HepG2 (cell line): ENCODE results near the gene ZC3H8. TPM values are rescaled to one million over a fixed set of nuclear protein-coding genes. Genes with fewer than 3 reads are reported as not detected.
A peak's percentile ranks its signal among the peaks of the same experiment; 100 is the strongest.

Experiments used
- ATAC-seq: fragments of 200-7000 bp; cut with Tn5 transposase; 3 replicates; pipeline ENCODE4 v1.9.1; 2020; ENCODE audit warnings: mild to moderate bottlenecking, moderate library complexity
- BruUV-seq: library from RNA; stranded (reverse); fragments of 400-500 nt; replicated peaks from 2 replicates; lab custom pipeline; 2021; lab: Mats Ljungman, UMichigan
- CTCF ChIA-PET: fragments of 300-600 bp; formaldehyde crosslinking; extraction: SDS; loops from one replicate; lab custom pipeline; 2021; ENCODE audit warnings: low total read pairs, inconsistent platforms, low intra/inter-chr PET ratio; lab: Yijun Ruan, JAX
- POLR2A ChIA-PET: fragments of 350-600 bp; sonication (Branson Sonifier 250); formaldehyde crosslinking; loops from one replicate; lab custom pipeline; 2020; ENCODE audit warnings: antibody characterized with exemption, inconsistent platforms; lab: Yijun Ruan, JAX
- DNase-seq: peaks from one replicate; pipeline ENCODE4 v3.0.0-alpha.2; 2015; ENCODE audit warnings: low spot score
- FAIRE-seq: peaks from 3 replicates; lab custom pipeline; 2011; peaks lifted over from hg19 to GRCh38; lab: Jason Lieb, UNC
- H2AFZ ChIP-seq: one replicate; pipeline ENCODE4 v1.6.1; 2011; ENCODE audit warnings: low read length, inconsistent platforms
- H3K27ac ChIP-seq: fragments of 300-600 bp; 3 replicates; pipeline ENCODE4 v1.8.0; 2011; ENCODE audit warnings: mixed run types, mild to moderate bottlenecking, mixed read lengths, low read length, inconsistent platforms; ENCODE audit not compliant: insufficient read depth; ENCODE audit errors: extremely low read length
- H3K27me3 ChIP-seq, 2 experiments: fragments of 200-600 bp in 1 of 2; 2 replicates in 1 of 2; 3 replicates in 1 of 2; pipeline versions ENCODE4 v1.6.0 to v1.8.0; 2011; ENCODE audit warnings: low read length in 2 of 2, mild to moderate bottlenecking in 2 of 2, moderate library complexity in 2 of 2, inconsistent platforms in 1 of 2; ENCODE audit not compliant: insufficient read depth in 2 of 2, control insufficient read depth in 1 of 2
- H3K36me3 ChIP-seq, 2 experiments: fragments of 200-600 bp in 1 of 2; replicated peaks in 1 of 2; 2 replicates in 1 of 2; 3 replicates in 1 of 2; pipeline versions ENCODE4 v1.5.1 to v1.8.0; 2011; ENCODE audit warnings: low read length in 2 of 2, inconsistent platforms in 1 of 2; ENCODE audit not compliant: insufficient read depth in 2 of 2, control insufficient read depth in 1 of 2
- H3K4me1 ChIP-seq: 2 replicates; pipeline ENCODE4 v1.5.1; 2012; ENCODE audit warnings: low read length, inconsistent platforms; ENCODE audit not compliant: insufficient read depth
- H3K4me2 ChIP-seq: 2 replicates; pipeline ENCODE4 v1.6.0; 2011; ENCODE audit warnings: low read depth, low read length, inconsistent platforms
- H3K4me3 ChIP-seq, 3 experiments: fragments of 200-600 bp in 1 of 3; sonication (generic), shearing (Covaris generic) in 1 of 3; replicated peaks in 1 of 3; 2 replicates each; pipeline ENCODE4 v1.5.1; 2011 to 2016; ENCODE audit warnings: low read length in 3 of 3, inconsistent platforms in 2 of 3, low read depth in 2 of 3, mild to moderate bottlenecking in 2 of 3, control low read depth in 1 of 3, mixed read lengths in 1 of 3; ENCODE audit not compliant: insufficient read depth in 1 of 3
- H3K79me2 ChIP-seq: one replicate; pipeline ENCODE4 v1.6.1; 2011; ENCODE audit warnings: low read length, inconsistent platforms; ENCODE audit not compliant: insufficient read depth
- H3K9ac ChIP-seq: 2 replicates; pipeline ENCODE4 v1.6.0; 2011; ENCODE audit warnings: mild to moderate bottlenecking, low read depth, low read length, inconsistent platforms; ENCODE audit not compliant: insufficient read depth
- H3K9me3 ChIP-seq: 2 replicates; pipeline ENCODE4 v1.5.1; 2012; ENCODE audit warnings: mild to moderate bottlenecking, low read length
- H4K20me1 ChIP-seq: 2 replicates; pipeline ENCODE4 v1.6.0; 2011; ENCODE audit warnings: inconsistent platforms, mild to moderate bottlenecking, low read length, moderate library complexity; ENCODE audit not compliant: insufficient read depth
- CEBPB ChIP-seq: IDR thresholded peaks from 2 replicates; pipeline ENCODE4 v1.6.1; 2011; ENCODE audit warnings: low read depth, low read length, improper control_type of control experiment, borderline replicate concordance
- CEBPG ChIP-seq: IDR thresholded peaks from 2 replicates; pipeline ENCODE4 v1.6.1; 2016
- YY1 ChIP-seq: IDR thresholded peaks from 2 replicates; pipeline ENCODE4 v1.6.1; 2011; ENCODE audit warnings: low read length, low read depth, moderate library complexity, mild to moderate bottlenecking; ENCODE audit not compliant: insufficient read depth, insufficient replicate concordance
- ZNF607 ChIP-seq: sonication (generic); formaldehyde crosslinking; IDR thresholded peaks from 2 replicates; pipeline ENCODE4 v1.5.1; 2020; ENCODE audit warnings: missing genetic modification reagents, mild to moderate bottlenecking, borderline replicate concordance
- WGBS: methylation state at CpG from one replicate; pipeline ENCODE4 v1.1.6; 2017; ENCODE audit warnings: low lambda C conversion rate; 5-methylcytosine and 5-hydroxymethylcytosine counted together
- in situ Hi-C: cut with HindIII; loops from 2 replicates; pipeline ENCODE4 v1.10.0; 2017; ENCODE audit warnings: low pct_unique_long_range_greater_than_20kb; ENCODE audit not compliant: extremely low pct_ligation_motif_present
- intact Hi-C: fragments of 100-400 bp; cut with micrococcal nuclease; formaldehyde crosslinking; loops from one replicate; pipeline ENCODE4 v1.10.0; 2022; ENCODE audit not compliant: unreplicated experiment
- polyA plus RNA-seq, 8 experiments: library from polyadenylated mRNA; depleted of rRNA in 3 of 8; stranded (reverse) in 7 of 8; unstranded in 1 of 8; fragments of >200 nt; fragmentation: Illumina TruSeq in 4 of 8; extraction: Trizol in 4 of 8; gene quantifications; 2 replicates each; pipeline versions ENCODE4 v1.2.1 to v1.2.3, GENCODE V29; 2011 to 2016; ENCODE audit warnings: low read depth in 4 of 8, missing spikeins in 1 of 8, mixed read lengths in 1 of 8; ENCODE audit not compliant: insufficient read depth in 1 of 8
- total RNA-seq, 5 experiments: library from RNA; depleted of rRNA; stranded (reverse); fragments of >200 nt; fragmentation: Illumina TruSeq; extraction: Trizol; gene quantifications; 2 replicates each; pipeline ENCODE4 v1.2.3, GENCODE V29; 2016; ENCODE audit warnings: low read depth in 1 of 5
- TF ChIP-seq, protein P1 (sequence below): sonication (generic); formaldehyde crosslinking; IDR thresholded peaks from 2 replicates; pipeline ENCODE4 v1.5.1; 2020; ENCODE audit warnings: missing genetic modification reagents, mild to moderate bottlenecking, borderline replicate concordance
- TF ChIP-seq, protein P2 (sequence below): sonication (generic); formaldehyde crosslinking; conservative IDR thresholded peaks from 2 replicates; pipeline ENCODE4 v1.8.1; 2023; ENCODE audit warnings: missing genetic modification reagents

The ZC3H8 gene
- total and polyA plus RNA-seq, 2 of the 13 experiments (the other 11 are each of a cell fraction or from before 2014, with no cell fraction given) = 4.5 to 17.0 TPM

GRCh38 chr2:112195167-112195766, 59.6 kb downstream of the ZC3H8 start:
- FAIRE-seq (no peak), DNase-seq (peak; percentile 11), ATAC-seq (no peak)
- H3K27me3 ChIP-seq = no peaks in the 10 kb centered on the region; a peak in 1 of 5 replicates
- POLR2A ChIA-PET = no interaction called here
- H4K20me1 ChIP-seq = no peaks in the 10 kb centered on the region
- H3K27ac ChIP-seq = no peak overlapping the region
- CTCF ChIA-PET = no interaction called here
- intact Hi-C loops (no loop called here), in situ Hi-C loops (no loop called here)
- H3K9ac ChIP-seq = no peak overlapping the region
- no TSS peak for BruUV-seq
- no peaks in the 10 kb centered on the region for H3K9me3 ChIP-seq
- H3K79me2 ChIP-seq = no peaks in the 10 kb centered on the region
- H3K4me3 ChIP-seq = no peak overlapping the region
- H2AFZ ChIP-seq = no peak overlapping the region
- WGBS = 57% methylated on average over 8 of the region's 8 CpGs
- no peak overlapping the region for H3K4me2 ChIP-seq
- peaks cover 15% of the 10 kb centered on the region; the same call in 1 of the 2 replicates for H3K4me1 ChIP-seq
- TF ChIP-seq CEBPB (peak; percentile 96), CEBPG (CRISPR knock-in tag) (peak; percentile 87)
- TF ChIP-seq, protein P1, sequence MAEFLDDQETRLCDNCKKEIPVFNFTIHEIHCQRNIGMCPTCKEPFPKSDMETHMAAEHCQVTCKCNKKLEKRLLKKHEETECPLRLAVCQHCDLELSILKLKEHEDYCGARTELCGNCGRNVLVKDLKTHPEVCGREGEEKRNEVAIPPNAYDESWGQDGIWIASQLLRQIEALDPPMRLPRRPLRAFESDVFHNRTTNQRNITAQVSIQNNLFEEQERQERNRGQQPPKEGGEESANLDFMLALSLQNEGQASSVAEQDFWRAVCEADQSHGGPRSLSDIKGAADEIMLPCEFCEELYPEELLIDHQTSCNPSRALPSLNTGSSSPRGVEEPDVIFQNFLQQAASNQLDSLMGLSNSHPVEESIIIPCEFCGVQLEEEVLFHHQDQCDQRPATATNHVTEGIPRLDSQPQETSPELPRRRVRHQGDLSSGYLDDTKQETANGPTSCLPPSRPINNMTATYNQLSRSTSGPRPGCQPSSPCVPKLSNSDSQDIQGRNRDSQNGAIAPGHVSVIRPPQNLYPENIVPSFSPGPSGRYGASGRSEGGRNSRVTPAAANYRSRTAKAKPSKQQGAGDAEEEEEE (CRISPR knock-in tag) = no peak
- no peaks in the 10 kb centered on the region for H3K36me3 ChIP-seq

DNA sequence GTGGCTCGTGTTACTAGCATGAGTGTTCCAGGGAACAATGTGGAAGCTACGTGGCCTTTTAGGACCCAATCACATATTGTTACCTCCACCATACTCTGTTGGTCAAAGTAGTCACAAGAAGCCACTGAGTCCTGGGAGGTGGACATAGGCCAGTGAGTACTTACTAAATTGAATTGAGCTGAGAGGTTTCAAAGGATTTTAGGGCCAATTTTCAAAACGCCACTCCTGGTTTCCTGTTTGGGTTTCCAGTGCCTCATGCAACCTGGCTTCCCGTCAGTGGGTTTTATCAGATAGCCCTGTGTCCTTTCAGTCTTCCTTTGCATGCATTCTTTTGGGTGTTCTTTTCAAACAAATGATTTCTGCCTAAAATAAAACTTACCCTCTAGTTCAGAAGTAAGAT, 60.4 kb downstream of the ZC3H8 start:
- H3K4me3 ChIP-seq = no peak overlapping the region
- no peaks in the 10 kb centered on the region for H3K79me2 ChIP-seq
- ATAC-seq (no peak; the same call in 2 of the 3 replicates), DNase-seq (no peak), FAIRE-seq (no peak)
- no peaks in the 10 kb centered on the region for H4K20me1 ChIP-seq
- no TSS peak for BruUV-seq
- in situ Hi-C loops (no loop called here), intact Hi-C loops (no loop called here)
- ChIA-PET POLR2A (no interaction called here), CTCF (no interaction called here)
- TF ChIP-seq ZNF607 (CRISPR knock-in tag) = no peak
- TF ChIP-seq, protein P2, sequence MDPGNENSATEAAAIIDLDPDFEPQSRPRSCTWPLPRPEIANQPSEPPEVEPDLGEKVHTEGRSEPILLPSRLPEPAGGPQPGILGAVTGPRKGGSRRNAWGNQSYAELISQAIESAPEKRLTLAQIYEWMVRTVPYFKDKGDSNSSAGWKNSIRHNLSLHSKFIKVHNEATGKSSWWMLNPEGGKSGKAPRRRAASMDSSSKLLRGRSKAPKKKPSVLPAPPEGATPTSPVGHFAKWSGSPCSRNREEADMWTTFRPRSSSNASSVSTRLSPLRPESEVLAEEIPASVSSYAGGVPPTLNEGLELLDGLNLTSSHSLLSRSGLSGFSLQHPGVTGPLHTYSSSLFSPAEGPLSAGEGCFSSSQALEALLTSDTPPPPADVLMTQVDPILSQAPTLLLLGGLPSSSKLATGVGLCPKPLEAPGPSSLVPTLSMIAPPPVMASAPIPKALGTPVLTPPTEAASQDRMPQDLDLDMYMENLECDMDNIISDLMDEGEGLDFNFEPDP (CRISPR knock-in tag) = 0 out of 2 replicates have a peak, but pooled peaks have one; percentile 71
- no peak for TF ChIP-seq YY1
- peaks cover 15% of the 10 kb centered on the region; the same call in 1 of the 2 replicates for H3K4me1 ChIP-seq
- no peak overlapping the region for H3K27ac ChIP-seq
- H2AFZ ChIP-seq = no peak overlapping the region
- WGBS = 17% methylated on average over 4 of the region's 4 CpGs
- no peak overlapping the region for H3K9ac ChIP-seq
- H3K9me3 ChIP-seq = no peaks in the 10 kb centered on the region
- H3K27me3 ChIP-seq = no peaks in the 10 kb centered on the region; a peak in 1 of 5 replicates
- no peak overlapping the region; the same call in 1 of the 2 replicates for H3K4me2 ChIP-seq
- H3K36me3 ChIP-seq = no peaks in the 10 kb centered on the region
